Body of pancreas (tissue), 4 donors: Measurements from ENCODE around the gene IFT88.

Source experiments
- POLR2A ChIP-seq, 3 donors: fragments of 450-650 bp; IDR thresholded peaks; one replicate each; pipeline ENCODE4 v1.6.1; 2016; ENCODE audit warnings: antibody characterized with exemption in 3 of 3, mild to moderate bottlenecking in 2 of 3
- TF ChIP-seq, protein P1 (sequence below), 7 experiments: fragments of 450-650 bp in 4 of 7; fragments of 200-600 bp in 3 of 7; sonication (generic) in 3 of 7; IDR thresholded peaks; one replicate each; pipeline ENCODE4 v1.5.1; 2016 to 2019; ENCODE audit warnings: antibody characterized with exemption in 7 of 7

DNA sequence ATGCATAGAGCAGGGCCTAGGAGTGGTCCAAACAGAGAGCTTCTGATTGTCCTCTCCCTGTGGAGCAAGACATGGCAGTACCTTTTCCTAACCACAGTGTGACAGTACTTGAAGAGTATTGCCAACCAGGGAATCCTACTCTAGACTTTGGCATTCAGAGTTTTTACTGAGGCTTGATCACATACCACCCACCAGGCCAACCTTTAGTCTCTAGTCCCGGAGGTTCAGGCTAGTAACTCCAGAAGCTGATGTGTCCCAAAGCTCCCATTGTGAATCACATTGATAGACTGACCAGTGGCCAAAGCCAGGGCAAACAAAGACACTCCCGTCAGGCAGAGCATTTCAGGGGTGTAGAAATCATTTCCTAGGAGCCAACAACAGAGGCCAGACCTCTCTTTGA is 18.4 kb downstream of the IFT88 start:
- TF ChIP-seq, protein P1, sequence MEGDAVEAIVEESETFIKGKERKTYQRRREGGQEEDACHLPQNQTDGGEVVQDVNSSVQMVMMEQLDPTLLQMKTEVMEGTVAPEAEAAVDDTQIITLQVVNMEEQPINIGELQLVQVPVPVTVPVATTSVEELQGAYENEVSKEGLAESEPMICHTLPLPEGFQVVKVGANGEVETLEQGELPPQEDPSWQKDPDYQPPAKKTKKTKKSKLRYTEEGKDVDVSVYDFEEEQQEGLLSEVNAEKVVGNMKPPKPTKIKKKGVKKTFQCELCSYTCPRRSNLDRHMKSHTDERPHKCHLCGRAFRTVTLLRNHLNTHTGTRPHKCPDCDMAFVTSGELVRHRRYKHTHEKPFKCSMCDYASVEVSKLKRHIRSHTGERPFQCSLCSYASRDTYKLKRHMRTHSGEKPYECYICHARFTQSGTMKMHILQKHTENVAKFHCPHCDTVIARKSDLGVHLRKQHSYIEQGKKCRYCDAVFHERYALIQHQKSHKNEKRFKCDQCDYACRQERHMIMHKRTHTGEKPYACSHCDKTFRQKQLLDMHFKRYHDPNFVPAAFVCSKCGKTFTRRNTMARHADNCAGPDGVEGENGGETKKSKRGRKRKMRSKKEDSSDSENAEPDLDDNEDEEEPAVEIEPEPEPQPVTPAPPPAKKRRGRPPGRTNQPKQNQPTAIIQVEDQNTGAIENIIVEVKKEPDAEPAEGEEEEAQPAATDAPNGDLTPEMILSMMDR (IDR thresholded peaks at IDR 0.05), result no peak
- TF ChIP-seq POLR2A (IDR thresholded peaks at IDR 0.05), result no peak
